SW480 (cell line): Measurements from ENCODE around the gene PROK2.

Experiments used
- DNase-seq: peaks from one replicate; pipeline ENCODE4 v3.0.0-alpha.2; 2016; ENCODE audit warnings: low spot score

Gene PROK2

DNA sequence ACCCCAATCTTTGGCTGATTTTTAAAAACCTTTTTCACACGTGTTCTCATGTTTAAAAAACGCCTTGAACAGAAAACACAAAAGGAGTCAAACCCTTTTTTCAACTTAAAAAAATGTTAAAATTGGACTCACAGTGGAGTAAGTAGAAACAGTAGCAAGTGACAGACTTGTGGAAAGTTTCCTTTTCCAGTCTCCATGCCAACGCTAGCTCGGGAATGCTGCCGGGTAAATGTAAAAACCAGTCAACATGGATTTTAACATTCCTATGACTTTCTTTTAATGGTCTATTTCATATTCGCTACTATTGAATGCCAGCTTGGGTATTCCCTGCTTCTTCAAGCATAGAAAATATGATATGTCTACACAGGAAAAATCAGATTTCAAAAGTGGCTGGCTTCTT, 1.6 kb upstream of the PROK2 start:
- DNase-seq: no peak

DNA sequence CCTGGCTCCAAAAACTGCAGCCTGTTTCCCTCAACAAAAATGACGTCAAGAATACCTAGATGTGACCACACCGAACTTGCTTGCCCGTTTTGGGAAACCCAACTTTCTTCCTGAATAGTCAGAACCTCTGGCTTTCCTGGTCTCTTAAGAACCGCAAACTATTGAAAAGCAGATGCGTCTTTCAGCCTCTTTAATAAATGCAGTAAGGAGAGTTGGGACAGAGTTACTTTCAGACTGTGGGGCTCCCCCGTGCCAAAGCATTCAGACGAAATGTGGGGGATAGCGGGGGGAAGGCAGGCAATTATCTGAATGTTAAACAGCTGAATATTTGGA, 1.2 kb upstream of the PROK2 start:
- DNase-seq: no peak

DNA sequence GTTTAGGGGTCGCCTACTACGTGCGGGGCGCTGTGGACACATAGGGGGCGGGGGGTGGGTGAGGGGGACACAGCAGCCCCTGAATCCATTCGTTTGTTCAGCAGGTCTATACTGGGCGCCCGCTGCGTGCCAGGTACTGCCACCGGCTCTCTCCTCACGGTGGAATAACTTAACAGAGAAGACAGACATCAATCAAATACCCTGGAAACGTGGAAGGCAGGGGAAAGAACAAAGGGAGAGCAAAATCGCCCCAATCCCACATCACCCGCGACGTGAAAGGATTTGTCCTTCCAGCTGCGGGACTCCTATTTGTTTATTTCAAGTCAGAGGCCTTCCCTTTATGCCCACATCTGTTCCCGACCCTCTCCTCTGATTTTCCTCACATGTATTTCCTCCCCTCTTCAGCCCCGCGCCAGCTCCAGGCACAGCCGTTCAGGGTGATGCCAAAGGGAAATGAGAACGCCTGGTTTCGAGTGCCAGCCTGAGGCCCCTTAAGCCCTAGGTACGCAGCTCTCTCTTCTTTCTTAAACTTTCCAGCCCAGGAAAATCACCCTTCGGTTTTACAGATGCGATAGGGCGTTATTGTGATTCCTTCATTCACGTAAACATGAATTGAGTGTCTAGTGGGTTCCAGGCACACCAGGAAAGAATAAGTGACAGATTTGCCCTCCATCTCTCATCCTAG, 726 bp upstream of the PROK2 start:
- peak; percentile 5 for DNase-seq

DNA sequence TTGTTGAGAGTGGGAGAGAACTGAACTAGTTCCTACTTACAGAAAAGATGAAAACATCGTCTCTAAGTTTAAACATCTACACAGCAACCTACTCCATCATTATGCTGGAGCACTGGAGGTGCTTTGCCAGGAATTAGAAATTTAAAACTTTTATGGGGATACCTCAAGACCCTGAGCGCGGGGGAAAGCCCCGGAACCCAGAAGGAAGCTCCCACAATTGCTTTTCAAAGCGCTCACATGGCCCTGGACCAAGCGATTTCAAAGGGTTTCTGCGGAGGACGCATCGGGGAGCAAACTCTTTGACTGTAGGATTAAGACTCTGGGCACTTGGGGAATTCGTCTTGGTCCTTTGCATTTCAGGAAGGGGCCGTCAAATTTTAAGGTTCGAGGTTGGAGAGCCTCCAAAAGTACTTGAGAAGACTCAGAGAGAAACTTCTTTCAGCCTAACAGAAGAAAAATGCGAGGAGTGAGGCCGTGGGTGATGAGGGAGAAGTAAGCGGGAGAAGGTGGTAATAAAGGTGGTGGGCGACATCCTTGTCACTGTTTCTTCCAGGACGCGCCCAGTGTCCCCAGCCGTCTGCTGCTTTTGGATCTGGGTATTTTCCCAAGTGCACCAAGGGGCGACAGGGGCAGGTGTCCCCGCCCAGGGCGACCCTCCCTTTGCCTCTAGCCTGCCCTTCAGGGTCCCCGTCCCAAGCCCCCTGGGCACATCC, 591 bp downstream of the PROK2 start:
- DNase-seq: no peak

DNA sequence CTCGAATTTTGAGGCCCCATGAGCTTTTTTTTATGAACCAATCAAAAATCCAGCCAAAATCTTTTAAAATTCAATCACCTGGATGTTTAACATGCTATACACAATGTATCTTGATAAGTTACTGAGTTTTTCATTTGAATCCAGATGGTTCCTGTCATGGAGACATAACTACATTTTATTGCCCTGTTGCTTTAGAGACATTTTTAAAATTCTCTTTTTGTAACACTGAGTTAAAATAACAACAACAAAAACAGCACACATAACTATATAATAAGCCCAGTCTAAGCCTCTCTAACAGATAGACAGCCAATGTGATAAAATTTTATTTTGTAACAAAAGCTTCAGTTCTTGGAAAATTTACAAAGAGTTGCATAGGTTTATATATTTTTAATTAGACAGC, 1.8 kb downstream of the PROK2 start:
- no peak for DNase-seq

DNA sequence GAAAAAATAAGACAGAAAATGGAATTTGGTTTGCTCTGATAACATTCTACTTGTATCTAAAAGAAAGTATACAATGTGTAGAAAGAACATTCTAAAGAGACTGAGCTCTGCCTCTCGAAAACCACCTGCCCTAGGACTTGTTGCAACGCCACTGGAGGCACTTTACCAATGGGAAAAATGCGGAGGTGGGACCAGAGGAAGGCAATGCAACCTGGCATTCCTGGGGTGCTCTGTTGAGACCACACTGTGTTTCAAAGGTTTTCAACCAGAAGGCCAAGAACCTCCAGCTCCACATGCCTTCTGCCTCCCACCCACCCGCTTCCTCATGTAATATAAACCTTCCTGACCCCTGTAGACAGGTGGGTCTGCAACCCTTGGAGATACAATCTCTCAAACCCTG, 4.5 kb downstream of the PROK2 start:
- no peak for DNase-seq

DNA sequence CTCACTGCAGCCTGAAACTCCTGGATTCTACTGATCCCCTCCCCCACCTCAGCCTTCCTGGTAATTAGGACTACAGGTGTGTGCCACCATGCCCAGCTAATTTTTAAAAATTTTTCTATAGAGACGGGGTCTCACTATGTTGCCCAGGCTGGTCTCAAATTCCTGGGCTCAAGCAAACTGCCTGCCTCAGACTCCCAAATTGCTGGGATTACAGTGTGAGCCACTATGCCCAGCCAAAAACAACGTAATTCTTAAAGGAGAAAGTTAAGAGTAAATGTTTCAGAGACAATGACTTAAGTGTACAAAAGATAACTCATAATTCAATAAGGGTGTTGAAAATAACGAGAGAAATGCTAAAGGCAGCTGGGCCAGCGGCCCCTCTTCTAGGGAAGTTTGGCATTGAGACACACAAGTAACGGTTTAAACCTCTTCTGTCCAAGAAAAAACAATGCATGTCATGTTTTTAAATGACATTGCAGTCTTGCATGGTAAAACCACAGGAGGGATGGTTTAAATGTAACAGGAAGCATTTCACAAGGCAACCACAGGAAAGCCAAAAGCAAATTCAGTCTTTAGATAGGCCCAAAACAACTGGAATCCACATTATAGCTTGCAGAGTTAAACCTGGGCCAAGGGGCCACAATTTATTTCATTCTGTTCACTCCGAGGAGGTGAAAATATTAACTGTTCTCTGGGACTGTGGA, 5.1 kb downstream of the PROK2 start:
- no peak for DNase-seq

DNA sequence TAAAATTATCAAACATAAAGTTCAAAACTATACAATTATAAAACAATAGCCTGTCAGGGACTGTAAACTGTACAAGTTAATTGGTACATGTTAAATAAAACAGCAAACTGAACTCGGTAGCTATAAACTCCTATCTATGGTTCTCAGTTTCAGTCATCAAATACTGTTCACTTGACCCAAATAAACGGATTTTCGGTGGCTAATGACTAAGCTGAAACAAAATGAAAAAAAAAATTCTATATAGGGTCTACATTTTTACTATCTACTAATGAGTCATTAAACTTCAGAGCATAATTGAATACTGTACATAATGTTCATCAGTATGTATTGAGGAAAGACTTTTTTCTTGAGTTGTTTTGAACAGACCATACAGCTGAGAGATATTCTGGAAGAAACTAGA, 6.6 kb downstream of the PROK2 start:
- DNase-seq: no peak

DNA sequence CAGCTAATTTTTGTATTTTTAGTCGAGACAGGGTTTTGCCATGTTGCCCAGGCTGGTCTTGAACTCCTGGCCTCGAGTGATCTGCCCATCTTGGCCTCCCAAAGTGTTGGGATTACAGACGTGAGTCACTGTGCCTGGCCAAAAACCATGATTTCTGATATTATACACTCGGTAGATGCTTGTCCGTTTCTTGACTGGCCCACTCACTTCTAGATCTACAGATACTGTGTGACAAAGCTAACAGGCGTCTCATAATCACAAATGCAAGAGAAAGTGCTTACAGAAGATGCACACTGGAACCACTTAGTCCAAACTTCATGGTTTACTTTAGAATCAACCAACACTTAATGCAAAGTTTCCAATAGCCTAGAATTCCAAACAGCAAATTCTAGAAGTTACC, 8.4 kb downstream of the PROK2 start:
- no peak for DNase-seq

DNA sequence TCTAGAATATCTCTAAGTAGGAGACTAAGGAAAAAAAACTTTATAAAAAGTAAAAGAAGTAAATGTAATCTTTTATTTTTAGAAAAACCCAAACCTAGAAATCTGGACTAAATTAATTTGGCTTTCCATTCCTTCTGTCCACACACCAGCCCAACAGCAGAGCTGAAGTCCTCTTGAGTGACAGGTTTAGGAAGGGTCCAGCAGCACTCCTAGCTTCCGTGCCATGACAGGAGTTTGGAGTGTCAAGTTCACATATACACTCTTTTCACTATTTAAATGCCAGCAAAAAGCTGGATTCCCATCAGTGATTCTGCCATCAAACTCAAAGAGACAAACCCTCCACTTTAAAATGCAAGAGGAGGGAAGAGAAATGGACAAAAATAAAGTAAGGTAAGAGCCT, 13.1 kb downstream of the PROK2 start:
- no peak for DNase-seq

DNA sequence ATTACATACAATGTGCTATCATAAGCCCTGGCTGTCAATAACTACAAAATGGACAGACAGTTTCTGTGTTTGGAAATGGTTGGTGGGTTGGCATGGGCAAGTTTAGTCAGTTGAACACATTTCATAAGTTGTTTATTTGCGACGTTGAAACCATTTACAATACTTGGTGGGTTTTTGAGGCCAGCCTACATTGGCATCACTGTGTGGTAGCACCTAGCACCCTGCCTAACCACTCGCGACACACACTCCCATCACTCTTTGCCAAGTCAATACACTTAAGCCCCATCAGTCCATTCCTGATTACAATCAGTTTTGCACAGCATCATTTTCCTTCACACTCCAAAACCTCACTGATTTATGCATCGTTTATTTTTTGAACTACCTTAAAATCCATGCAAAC, 13.8 kb downstream of the PROK2 start:
- no peak for DNase-seq

DNA sequence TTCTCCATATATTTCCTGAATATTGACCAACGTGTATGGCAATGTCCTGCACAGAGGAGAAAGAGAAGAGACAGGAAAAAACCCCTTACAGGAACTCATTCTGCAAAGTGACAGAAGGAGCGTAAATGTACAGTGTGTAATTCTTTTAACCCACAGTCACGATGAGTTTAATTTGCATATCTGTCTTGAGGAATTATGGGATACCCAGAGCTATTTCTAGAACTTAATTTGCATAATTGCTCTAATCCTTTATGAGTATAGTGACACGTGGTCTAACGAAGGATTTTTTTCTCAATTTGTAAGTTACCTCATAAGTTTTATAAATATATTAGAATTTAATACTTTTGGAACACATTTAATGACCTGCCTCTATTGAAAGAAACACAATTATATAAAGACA, 21.5 kb downstream of the PROK2 start:
- no peak for DNase-seq

DNA sequence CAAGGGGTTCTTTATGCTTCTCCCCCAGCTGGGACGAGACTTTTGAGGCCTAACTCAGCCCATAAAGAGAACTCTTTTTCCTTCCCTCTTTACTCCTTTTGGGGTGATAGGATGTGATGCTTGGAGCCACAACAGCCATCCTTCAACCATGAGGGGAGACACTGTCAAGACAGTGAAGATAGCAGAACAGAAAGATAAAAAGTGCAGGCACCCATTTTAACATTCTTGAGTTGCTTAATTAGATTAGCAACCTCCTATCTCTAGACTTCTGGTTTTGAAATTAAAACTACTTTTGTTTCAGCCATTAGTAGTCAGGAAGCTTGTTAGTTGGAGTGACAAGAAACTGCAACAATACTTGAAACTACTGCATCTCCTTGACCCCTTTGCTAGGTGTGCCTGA, 24.8 kb downstream of the PROK2 start:
- DNase-seq: no peak

DNA sequence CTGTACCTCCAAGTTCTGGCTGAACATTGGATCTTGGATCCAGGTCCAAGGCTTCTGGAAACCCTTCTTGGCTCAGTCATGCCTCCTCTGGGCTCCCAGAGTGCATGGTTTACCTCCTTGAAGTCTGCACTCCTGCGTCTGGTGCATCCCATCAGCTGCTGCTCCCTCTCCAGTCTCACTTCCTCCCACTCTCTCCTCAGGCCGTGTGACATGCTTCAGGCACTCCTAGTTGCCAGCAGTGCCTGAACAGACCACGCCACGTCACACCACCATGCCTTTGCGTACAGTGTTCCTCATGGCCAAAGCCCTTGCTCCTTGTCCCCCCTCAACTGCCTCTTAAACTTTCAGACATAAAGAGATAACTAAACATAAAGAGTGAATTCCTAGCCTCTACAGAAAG, 25.5 kb downstream of the PROK2 start:
- DNase-seq: no peak

DNA sequence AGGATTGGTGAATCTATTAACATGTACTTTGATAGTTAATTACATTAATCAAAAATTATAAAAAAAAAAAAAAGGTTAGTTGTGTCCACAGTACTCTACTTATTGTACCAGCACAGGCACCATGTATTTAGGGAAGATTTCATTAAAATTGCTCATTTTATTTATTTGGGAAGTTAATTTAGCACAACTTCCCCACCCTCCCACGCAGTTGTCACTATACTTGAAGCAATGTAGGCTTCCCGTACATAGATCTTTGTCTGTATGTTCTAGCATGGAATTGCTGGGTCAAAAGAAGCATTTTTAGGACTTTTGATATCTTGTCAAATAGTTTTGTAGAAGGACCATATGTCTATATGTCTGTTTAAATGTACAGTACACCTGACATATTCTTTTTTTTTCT, 26.9 kb downstream of the PROK2 start:
- no peak for DNase-seq

DNA sequence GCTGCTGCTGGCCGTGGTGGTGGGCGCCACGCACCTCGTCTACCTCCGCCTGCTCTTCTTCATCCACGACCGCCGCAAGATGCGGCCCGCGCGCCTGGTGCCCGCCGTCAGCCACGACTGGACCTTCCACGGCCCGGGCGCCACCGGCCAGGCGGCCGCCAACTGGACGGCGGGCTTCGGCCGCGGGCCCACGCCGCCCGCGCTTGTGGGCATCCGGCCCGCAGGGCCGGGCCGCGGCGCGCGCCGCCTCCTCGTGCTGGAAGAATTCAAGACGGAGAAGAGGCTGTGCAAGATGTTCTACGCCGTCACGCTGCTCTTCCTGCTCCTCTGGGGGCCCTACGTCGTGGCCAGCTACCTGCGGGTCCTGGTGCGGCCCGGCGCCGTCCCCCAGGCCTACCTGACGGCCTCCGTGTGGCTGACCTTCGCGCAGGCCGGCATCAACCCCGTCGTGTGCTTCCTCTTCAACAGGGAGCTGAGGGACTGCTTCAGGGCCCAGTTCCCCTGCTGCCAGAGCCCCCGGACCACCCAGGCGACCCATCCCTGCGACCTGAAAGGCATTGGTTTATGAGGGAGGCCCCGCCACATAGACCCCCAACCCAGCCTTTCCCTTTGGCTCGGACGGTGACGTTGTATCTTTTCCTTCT, 30.2 kb downstream of the PROK2 start:
- DNase-seq: no peak

DNA sequence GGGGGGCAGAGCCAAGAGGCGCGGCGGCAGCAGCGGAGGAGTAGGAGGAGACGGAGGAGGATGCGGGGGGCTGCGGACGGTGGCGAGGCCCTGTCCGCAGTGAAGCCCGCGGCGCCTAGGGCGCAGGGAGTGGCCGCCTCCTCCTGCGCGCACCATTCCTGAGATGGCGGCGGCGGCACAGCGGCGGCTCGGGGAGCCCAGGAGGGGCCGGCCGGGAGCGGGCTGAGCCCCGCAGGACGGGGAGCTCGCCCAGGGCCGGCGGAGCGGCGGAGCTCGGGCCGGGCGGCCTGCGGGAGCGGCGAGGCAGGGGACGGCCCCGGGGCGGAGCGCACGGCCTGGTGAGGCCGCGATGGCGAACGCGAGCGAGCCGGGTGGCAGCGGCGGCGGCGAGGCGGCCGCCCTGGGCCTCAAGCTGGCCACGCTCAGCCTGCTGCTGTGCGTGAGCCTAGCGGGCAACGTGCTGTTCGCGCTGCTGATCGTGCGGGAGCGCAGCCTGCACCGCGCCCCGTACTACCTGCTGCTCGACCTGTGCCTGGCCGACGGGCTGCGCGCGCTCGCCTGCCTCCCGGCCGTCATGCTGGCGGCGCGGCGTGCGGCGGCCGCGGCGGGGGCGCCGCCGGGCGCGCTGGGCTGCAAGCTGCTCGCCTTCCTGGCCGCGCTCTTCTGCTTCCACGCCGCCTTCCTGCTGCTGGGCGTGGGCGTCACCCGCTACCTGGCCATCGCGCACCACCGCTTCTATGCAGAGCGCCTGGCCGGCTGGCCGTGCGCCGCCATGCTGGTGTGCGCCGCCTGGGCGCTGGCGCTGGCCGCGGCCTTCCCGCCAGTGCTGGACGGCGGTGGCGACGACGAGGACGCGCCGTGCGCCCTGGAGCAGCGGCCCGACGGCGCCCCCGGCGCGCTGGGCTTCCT, 31.0 kb downstream of the PROK2 start, which contains the start of gene GPR27:
Gene GPR27, plus strand, starts transcription at position 155 of the 909 bp plus-strand sequence. Its CDS starts 195 bp downstream, at position 350.
- DNase-seq: no peak

DNA sequence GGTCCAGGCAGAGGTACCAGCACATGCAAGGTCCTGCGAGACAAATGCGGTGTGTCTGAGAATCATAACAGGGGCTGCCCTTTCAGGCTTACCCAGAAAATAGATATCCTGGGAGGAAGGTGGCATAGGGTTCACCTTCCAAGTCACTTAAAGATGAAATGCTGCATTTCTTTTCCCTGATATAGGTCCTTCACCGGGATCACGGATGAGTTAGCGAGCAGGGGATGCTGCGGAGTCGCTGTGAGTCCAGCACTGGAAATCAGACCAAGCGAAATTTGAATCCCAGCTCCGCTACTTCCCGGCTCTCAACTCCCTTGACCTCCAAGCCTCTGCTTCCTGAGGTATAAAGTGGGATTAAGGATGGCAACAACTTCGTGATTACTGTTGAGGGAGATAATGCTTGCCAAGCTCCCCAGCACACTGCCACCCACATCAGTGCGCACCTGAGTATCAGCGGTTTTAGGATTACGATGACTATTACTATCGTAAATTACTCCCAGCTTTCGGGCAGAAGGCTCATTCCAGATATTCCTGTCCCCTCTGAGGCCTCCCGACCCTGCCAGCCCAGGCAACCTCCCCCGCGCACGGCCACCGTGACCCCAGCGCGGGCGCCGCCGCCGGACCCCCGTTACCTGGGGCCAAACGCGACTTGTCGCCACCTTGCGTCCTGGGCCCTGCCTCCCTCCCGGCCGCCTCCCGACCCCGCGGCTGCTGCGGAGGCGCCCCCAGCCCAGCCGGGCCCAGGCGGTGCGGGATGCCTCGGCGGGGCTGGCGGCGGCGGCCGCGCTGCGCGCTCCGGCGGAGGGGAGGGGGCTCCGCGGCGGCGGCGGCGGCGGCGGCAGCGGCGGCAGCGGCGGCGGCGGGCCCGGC, 31.9 kb downstream of the PROK2 start:
- no peak for DNase-seq

DNA sequence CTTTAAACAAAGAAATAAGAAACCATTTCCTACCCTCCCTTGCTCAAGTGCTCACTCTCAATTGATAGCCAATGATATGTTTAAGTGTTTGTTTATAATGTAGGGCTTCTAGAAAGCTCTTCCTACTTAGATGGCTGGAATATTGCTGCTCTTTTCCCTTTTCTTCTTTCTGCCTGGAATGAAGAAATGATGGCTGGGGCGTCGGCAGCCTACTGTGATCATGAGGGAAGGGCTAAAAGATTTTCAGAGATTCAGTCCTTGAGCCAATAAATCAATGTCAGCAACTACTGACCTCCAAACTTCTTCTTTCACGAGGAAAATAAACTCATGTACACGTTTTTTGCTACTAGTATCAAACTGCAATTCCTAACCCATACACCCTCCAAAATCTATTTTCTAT, 33.3 kb downstream of the PROK2 start:
- DNase-seq: no peak

DNA sequence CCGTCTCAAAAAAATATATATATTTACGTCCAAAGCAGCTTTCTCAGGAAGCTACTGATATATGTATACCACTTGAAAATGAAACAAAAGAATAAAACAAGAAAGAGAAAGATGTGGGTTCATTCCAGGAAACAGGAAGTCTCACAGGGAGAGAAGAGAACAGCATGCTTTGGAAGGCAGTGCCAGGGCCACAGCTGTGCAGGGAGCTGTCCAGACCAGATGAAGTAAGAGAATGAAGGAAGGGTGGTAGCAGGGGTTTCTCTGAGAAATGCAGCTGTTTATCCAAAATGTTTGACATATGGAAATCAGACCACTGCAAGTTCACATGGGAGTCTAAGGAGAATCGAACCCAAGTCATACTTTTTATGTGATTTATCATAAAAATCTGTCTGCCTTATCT, 40.2 kb downstream of the PROK2 start:
- DNase-seq: no peak

DNA sequence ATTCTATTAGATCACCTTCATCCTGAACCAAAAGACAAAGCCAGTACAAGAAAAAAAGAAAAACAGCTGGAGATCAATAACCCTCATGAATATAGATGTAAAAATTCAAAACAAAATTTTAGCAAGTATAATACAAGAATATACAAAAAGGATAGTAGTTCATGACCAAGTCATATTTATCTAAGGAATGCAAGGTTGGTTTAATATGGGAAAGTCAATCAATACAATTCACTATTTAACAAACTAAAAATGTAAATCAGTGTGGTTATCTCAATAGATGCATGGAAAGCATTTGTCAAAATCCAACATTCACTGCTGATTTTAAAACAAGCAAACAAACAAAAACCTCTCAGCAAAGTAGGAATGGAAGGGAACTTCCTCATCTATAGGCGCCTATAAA, 42.3 kb downstream of the PROK2 start:
- no peak for DNase-seq
